HG03139 (cell line): ENCODE measurements around the gene ARHGEF19.
"Not testable (repeated sequence)": the region's sequence is repeated elsewhere in the genome, so short reads cannot be mapped to it uniquely, and the experiment has no call there.

Source experiments
- ATAC-seq: cut with Tn5 transposase; IDR thresholded peaks from one replicate; pipeline ENCODE4 v1.9.1; 2021; ENCODE audit not compliant: unreplicated experiment

ARHGEF19 gene

DNA sequence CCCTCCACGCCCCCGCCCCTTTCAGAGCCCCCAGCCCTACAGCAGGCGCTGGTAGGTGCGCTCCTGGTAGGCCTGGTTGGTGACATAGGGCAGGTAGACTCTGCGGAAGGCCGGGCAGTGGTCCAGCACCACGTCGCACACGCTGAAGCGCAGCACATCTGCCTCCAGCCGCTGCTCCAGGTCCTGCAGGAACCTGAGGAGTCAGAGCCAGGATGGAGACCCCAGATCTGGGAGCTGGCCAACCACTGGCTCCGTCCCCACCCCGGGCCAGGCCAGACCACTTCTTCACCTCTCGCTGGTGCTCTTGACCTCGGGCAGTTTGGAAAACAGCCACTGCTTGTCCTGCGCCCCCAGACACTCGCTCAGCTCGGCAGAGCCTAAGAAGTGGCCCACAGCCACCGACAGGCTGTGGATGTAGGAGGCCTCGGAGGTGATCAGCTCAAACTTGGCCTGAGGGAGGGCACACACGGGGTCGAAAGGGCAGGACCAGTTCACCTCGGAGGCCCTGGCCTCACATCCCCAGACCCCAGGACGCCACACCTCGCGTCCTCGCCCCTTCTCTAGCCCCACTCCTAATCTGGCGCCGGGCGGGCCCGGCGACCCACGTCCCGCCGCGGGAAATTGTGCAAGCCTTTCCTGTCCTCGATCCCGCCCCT lies 6.4 kb downstream of the ARHGEF19 start:
- no peak for ATAC-seq

DNA sequence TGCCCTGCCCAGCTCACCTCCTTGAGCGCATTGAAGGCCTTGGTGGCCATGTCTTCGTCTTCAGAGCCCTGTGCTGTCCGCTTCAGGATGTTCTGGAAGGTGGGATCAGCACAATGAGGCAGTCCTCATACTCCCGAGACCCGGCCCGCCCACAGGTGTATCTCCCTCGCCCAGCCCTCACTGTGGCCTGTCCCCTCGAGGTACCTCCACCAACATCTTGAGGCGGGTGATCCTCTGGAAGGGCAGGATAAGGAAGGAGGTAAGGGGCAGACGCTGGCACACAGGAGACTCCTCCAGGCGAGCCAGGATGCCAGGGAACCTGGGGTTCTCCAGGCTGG lies 7.1 kb downstream of the ARHGEF19 start:
- ATAC-seq = no peak

DNA sequence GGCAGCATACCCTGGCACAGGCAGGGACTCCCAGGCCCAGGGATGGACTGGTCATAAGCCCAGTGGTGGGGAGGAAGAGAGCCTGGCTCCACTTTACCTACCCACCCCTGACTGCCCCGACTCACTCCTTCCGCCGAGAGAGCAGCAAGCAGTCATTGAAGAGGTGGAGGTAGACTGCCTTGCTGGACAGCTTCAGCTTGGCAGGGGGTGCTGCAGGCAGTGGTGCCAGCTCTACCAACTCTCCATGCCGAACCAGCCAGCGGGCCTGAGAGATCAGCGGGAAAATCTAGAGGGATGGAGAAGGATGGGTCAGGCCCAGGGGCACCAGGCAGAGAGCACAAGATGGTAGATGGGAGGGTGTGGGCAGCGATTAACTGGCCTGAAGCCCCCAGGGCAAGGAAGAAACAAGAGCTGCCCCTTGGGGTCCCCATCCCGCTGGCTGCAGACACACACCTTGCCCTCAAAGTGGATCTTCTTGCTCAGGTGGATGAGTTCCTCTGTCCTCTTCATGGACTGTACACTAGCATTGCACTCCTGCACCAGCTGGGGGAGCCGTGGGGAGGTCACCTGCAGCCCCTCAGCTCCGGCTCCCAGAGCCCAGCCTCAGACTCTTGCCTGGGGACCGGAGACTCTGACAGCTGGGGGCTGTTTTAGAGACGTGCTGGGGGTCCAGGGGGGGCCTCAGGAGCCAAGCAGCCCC lies 7.7 kb downstream of the ARHGEF19 start:
- ATAC-seq = no peak

DNA sequence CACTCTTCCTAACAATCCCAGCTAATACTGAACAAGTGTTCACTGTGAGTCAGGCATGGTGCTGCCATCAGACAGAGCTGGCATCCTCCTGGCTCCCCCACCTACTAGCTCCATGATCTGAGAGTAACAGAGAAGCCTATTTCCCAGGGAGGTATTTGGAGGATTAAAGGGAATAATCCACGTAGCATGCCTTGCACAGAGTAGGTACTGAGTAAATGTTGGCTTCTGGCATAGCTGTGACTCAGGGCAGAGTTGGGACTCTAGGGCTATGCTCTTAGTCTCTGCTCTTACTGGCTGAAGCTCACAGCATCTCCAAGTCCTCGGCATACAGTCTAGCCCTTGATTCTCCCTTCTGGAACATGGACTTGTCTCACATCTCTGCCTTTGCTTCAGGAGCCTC lies 8.2 kb downstream of the ARHGEF19 start:
- ATAC-seq = no peak

DNA sequence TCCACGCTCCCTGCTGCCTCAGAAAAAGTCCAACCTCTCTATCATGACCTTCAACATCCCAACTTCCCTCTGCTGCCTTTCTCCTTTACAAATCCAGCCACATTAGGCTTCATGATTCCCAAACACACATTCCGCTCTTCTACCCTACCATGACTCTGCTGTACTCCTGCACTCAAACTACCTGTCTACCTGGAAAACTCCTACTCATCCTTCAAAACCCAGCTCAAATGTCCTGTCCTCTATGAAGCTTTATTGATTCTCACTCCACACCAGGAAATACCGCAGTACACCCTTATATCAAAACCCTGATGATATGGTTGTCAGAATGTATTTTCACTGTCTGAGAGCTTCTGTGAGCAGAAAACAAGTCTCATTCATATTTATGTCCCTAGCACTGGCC lies 8.9 kb downstream of the ARHGEF19 start:
- no peak for ATAC-seq

DNA sequence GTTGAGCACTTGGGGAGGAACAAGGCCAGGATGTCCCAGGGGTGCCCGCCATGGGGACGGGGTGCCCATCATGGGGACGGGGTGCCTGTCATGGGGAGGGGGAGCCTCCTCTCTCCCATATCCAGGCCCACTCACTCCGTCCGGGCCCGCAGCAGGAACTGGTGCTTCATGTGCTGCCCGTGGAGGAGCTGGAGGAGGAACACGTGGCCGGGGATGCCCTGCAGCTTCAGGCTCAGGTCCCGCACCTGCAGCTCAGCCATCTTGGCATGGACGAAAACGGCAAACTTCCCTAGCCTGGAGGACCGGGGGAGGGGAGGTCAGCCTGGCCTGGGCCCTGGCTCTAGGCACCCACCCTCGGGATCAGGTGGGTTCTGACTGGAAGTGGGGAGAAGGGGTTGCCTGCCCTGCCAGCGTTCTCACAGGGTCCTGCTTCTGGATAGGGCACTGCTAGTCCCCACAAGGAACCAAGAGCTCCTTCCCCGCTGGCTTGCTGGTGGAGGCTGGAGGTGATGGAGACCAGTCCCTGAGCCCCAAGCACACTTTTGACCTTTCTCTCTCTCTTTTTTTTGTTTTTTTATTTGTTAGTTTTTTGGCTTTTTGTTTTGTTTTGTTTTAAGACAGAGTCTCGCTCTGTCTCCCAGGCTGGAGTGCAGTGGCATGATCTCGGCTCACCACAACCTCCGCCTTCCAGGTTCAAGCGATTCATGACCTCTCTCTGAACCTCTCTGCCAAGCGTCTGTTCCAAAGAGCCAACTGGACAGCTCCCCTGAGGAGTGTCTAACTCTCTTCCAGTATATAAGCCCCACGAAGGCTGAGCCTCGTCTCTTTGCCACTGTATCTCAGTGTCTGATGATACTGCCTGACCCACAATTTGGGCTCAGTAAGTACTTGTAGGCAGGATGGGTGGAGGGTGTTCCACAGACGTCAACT lies 9.9 kb downstream of the ARHGEF19 start:
- ATAC-seq = no peak

DNA sequence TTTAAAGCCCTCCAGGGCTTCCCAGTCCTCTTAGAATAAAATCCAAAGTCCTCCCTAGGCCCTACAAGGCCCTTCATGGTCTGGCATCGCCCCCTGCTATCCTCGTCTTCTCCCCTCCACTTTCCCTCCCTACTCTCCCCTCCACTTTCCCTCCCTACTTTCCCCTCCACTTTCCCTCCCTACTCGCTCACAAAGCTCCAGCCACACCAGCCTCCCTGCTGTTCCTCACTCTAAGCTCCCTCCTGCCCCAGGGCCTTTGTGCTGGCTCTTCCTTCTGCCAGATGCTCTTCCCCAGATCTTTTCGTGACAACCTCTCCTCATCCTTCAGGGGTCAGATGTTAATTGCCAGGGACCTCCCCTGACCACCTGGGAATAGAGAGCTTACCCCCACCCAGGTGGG lies 12.8 kb downstream of the ARHGEF19 start:
- ATAC-seq = no peak

DNA sequence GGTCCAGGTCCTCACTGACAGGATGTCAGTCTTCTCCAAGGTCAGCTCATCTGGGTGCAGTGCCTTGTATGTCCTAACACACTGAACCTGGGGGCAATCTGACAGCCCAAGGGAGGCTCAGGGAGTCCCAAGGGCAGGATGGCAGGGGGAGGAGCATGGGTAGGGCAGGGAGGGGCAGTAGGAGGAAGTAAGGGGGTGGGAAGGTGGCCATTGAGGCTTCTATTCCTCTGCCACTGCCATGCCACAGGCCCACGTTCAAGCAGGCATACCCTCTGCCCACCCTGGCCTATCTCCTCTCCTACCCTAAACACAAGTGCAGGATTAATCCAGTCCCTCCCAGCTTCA lies 13.3 kb downstream of the ARHGEF19 start:
- ATAC-seq = no peak

DNA sequence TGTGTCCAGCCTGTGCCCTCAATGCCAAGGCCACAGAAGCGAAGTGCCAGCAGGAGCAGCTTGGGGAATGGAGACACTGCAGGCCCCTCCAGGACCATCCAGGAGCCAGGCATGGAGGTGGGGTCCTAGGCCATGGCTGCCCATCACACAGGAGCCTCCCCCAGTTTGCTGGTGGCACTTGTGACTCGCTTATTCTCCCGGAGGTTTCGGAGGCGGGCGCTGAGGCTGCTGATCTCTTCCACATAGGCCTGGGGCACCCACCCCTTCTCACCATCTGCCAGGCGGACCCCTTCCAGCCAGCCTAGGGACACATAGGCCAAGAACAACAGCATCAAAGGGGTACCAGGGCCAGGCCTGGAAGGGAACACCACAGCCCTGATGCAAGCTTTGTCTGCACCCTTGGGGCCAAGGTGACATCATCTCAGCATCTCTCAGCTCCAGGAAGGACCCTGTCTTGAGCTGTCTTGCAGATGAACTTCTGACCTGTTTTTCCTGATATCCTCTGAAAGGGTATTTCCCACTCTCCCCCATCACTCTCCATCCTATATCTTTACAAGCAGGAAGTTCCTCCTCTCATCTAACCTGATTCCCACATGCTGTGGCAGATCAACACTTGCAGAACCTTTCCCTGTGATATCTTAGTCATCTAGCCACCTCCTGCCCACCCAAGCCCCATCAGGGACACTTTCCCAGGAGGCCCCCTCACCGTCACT lies 13.9 kb downstream of the ARHGEF19 start:
- no peak for ATAC-seq

DNA sequence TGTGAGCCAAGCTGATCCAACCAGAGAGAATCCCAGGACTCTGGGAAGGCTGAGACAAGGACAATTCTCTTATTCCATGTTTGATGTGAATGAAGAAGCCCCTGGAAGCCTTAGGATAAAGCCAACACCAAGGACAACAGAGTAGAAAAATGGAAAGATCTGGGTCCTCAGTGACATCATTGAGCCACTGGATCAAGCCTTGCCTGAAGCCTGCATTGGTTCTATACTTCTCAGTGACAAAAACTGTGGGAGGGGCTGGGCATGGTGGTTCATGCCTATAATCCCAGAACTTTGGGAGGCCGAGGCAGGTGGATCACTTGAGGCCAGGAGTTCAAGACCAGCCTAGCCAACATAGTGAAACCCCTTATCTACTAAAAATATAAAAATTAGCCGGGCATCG lies 15.6 kb downstream of the ARHGEF19 start:
- ATAC-seq = no peak

DNA sequence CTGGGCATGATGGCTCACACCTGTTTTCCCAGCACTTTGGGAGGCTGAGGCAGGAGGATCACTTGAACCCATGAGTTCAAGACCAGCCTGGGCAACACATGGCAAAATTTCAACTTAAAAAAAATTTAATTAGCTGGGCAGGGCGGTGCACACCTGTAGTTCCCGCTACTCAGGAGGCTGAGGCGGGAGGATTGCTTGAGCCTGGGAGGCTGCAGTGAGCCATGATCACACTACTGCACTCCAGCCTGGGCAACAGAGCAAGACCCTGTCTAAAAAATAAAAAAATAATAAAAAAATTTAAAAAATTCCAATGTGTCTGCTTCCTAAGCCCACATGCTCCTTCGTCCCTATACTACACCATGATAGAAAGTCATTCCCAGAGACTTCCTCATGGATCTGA lies 16.3 kb downstream of the ARHGEF19 start:
- ATAC-seq = not testable (repeated sequence)

DNA sequence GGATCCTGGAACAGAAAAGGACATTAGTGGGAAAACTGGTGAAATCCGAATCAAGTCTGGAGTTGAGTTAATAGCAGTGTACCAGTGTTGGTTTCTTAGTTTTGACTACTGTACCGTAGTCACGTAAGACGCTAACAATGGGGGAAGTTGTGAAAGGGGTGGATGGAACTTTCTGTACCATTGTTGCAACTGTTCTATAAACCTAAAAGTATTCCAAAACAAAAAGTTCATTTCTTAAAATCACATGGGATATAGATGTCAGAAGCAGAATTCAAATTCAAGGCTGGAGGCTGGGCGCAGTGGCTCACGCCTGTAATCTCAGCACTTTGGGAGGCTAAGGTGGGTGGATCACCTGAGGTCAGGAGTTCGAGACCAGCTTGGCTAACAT lies 16.9 kb downstream of the ARHGEF19 start:
- no peak for ATAC-seq

DNA sequence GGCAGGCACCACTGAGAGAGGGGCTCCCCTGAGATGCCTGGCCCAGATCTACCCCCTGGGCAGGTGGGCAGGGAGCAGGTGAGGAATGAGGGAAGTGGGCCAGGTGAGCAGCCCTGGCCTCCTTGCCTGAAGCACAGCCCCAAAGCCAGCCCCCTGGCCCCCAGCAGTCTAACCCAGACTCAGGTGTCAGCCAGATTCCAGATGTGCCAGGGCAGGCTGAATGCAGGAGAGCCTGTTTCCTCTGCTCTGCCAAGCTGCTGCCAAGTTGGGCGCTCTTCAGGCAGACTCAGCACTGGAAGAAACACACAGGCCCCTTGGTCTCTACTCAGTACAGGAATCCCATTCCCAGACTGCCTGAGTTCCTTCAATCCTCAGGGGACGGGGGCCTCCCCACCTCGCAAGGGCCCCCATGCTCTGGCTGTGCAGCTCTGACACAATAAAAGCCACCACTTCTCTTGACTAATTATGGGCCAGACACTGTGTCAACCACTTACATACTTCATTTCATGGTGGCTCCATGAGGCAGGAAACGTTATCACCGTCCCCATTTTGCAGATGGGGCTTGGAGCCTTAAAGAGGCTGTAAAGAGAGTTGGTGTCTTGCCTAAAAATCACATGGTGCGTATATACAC lies 20.4 kb downstream of the ARHGEF19 start:
- ATAC-seq = no peak

DNA sequence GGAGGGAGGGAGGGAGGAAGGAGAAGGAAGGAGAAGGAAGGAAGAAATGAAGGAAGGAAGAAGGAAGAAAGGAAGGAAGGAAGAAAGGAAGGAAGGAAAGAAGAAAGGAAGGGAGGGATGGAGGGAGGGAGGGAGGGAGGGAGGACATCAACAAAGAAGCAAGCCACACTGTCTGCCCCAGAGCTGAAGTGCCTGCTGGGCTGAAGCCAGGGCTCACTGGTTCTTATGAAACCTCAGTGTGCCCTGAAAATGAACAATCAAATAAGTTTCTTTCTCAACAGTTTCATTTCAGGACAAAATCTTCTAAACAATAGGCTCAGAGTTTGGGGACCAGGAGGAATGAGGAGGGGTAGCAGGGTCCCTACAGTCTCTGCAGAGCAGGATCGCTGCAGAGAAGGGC lies 21.1 kb downstream of the ARHGEF19 start:
- ATAC-seq = no peak

DNA sequence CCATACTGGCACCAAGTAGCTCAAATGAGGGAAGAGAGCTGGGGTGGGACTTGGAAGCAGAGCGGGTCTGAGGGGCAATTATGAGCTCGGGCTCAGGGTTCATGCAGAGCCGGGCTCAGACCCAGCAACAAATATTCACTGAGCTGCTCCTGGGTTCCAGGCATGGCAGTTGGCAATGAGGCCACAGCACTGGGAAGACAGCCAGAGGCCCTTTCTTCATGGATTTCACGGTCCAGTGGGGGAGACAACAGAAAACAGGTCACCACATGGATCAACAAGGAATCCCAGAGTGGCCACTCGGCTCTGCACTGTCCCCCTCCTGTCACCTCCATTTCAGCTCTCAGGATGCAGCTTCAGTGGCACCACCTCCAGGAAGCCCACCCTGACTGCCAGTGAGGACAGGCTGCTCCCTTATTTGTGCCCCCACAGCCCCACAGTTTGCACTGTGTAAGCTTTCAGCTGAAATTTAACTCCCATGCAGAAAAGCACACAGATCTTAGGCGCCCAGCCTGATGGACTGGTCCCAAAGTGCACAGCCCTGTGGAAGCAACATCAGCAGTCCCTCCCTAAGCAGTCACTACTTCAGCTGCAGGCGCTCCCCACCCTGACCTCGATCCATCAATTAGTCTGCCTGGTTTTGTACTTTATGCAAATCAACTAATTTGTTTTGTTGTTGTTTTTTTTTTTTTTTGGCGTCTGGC lies 22.4 kb downstream of the ARHGEF19 start:
- no peak for ATAC-seq

DNA sequence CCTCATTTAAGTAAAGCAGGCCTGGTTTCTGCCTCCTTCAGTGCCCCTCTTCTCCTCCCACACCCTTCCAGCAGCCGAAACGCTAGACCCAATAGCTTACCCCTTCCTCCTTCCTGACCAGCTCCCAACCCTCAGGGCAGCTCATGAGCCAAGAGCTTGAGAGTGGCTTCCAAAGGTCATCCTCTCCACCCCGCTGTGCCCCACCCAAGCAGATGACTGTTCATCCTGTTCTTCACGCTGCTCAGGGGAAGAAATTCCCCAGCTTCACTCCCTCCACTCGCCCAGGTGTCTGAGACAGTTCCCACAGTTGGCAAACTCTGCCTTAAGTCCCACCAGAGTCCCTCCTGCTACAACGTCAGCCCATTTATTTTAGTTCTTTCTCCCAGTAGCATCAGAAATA lies 23.4 kb downstream of the ARHGEF19 start:
- ATAC-seq = no peak

DNA sequence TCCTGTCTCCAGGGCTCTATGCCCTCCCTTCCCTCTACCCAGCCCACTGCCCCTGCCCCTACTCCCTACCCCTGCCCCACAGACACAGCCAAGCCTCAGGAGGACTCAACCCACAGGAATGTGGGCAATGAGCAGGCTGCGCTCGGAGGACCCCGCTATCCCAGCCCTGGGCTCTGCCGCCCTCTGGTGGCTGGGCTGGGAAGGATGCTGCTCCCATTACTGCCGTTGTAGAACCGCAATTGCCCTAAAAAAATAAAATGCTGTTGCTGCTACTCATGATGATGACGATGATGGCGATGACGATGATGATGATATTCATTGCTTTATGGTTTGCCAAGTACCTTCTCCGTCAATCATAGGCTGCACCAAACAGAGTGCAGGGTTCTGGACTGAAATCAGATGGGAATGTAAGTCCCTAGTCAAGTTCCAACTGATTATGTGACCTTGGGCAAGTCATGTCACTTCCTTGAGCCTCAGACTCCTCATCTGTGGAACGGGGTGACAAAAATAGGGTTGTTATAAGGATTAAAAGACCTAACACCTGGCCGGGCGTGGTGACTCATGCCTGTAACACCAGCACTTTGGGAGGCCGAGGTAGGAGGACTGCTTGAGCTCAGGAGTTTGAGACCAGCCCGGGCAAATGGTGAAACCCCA lies 24.6 kb downstream of the ARHGEF19 start:
- no peak for ATAC-seq

DNA sequence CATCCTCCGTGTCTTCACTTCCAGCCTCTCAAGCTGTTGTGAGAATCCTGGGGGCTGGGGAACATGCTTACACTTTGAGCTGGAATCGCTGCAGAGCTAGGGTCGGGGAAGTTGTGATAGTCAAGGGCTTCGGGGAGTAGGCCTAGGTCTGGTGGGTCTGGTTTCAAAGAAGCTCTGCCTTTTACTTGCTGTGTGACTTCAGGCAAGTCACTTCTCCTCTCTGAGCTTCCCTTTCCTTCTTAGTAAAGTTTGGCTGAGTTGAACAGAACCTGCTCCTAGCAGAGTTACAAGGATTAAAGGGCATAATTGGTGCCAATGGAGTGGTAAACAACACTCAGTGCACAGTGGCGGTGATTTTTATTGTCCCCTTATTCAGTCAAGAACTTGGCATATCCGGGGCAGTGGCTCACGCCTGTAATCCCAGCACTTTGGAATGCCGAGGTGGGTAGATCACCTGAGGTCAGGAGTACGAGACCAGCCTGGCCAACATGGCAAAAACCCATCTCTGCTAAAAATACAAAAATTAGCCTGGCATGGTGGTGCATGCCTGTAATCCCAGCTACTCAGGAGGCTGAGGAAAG lies 25.7 kb downstream of the ARHGEF19 start:
- no peak for ATAC-seq

DNA sequence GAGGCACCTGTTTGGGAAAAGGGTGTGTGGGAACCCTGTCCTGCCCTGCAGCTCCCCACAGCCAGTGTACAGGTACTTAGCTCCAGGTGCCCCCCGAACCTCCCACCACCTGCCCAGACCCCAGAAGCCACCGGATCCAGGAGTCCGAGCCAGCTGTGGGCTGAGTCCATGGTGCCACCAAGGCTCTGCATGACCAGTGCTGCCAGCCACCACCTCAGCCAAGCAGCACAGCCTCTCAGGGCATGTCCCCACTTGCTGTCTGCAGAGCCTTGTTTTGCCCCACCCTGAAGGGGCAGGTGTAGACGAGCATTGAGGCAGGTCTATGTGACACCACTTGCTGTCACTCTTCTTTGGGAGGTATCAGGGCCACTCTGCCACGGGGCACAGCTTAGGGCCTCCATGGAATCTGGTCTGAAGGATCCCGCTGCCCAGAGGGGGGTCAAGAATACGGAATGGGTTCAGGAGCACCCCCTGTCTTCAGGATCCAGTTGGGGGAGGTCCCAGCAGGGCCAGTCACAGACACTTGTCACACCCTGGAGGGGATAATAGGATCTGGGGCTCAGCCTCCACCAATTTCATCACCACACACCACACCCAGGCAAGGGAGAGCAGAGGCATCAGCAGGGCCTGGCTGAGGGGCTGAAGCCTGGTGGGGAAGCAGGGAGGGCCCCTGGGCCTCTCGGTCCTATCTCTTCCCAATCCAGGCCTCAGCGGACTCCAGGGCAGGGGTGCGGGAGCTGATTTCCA lies 27.7 kb downstream of the ARHGEF19 start:
- ATAC-seq = no peak
